ENCODE data around the gene METTL23. TPM values are rescaled to one million over a fixed set of nuclear protein-coding genes. Genes with fewer than 3 reads are reported as not detected.
"Not testable (repeated sequence)": the region's sequence is repeated elsewhere in the genome, so short reads cannot be mapped to it uniquely, and the experiment has no call there.

METTL23 gene
- total and polyA plus RNA-seq, 2 donors (not counting 3 experiments of a cell fraction or from before 2014, with no cell fraction given), result 19.5 to 33.4 TPM

- no TSS peak for BruUV-seq (replicated peaks)
- intact Hi-C loops (cut with micrococcal nuclease) (loop anchor here (2.0 to 5.0 kb wide), 3 partner anchors 34 to 319 kb away; no protein-coding TSS in a partner anchor), dilution Hi-C loops (cut with MboI; ENCODE audit: extremely low pct_ligation_motif_present, low sequenced_read_pairs) (no loop called here)
- FAIRE-seq (no peak), DNase-seq (ENCODE audit: low read depth, low spot score) (peak; percentile 53)
- Histone ChIP-seq H3K4me3 (replicated peaks in 1 of 3; ENCODE audit: insufficient read depth in 1 of 3, low read depth in 1 of 3, low read length in 3 of 3) (peak overlapping the region; percentile 68 to 96 (median 82)), H3K9ac (replicated peaks; ENCODE audit: extremely low read depth, insufficient read depth, low read length) (peak overlapping the region; percentile 87), H3K9me3 (replicated peaks; ENCODE audit: control insufficient read depth, insufficient read depth, low read length) (no peaks in the 10 kb centered on the region), H3K9me1 (replicated peaks; ENCODE audit: control insufficient read depth, extremely low read depth, insufficient read depth, low read length) (no peaks in the 10 kb centered on the region), H4K20me1 (replicated peaks; ENCODE audit: control insufficient read depth, extremely low read depth, insufficient read depth, low read length) (peaks cover 3% of the 10 kb centered on the region), H3K27me3 (ENCODE audit: control insufficient read depth in 2 of 2, insufficient read depth in 2 of 2, low read length in 2 of 2) (no peaks in the 10 kb centered on the region), H3K4me1 (ENCODE audit: control insufficient read depth, extremely low read depth, insufficient read depth, low read length) (peaks cover 31% of the 10 kb centered on the region), H3K36me3 (ENCODE audit: control insufficient read depth in 2 of 2, extremely low read depth in 1 of 2, insufficient read depth in 2 of 2, low read length in 2 of 2) (peaks cover 5 to 19% of the 10 kb centered on the region in 2 experiments), H3K79me2 (ENCODE audit: control insufficient read depth, insufficient read depth, low read length) (peaks cover 49% of the 10 kb centered on the region), H3K4me2 (ENCODE audit: insufficient read depth, low read length) (peak overlapping the region; percentile 96), H2AFZ (ENCODE audit: low read depth, low read length) (peak overlapping the region; percentile 87), H3K27ac (ENCODE audit: insufficient read depth, low read depth, low read length) (peak overlapping the region; percentile 92)
- POLR2A ChIA-PET, result interaction anchor here (1.2 to 2.7 kb wide), 3 partner anchors 10 to 34 kb away, joined by 5 to 21 read pairs (median 6); no protein-coding TSS in a partner anchor
- CTCF ChIA-PET, result interaction anchor here (1.4 to 3.8 kb wide), 6 partner anchors 12 to 318 kb away, joined by 3 to 22 read pairs (median 8); partner anchors contain the start of genes JMJD6 and METTL23
- TF ChIP-seq GATA2 (IDR thresholded peaks at IDR 0.05; ENCODE audit: insufficient read depth, insufficient read length, low read depth, low read length) (no peak), JUN (IDR thresholded peaks at IDR 0.05; ENCODE audit: borderline replicate concordance, insufficient read depth, insufficient read length, low read depth) (no peak), MAX (IDR thresholded peaks at IDR 0.05; ENCODE audit: insufficient read depth, insufficient read length) (no peak), EZH2 (IDR thresholded peaks at IDR 0.05; ENCODE audit: borderline replicate concordance, low read depth, low read length, severe bottlenecking) (no peak)
Measured at GRCh38 chr17:76738468-76738850, 11.8 kb downstream of the METTL23 start.

DNA sequence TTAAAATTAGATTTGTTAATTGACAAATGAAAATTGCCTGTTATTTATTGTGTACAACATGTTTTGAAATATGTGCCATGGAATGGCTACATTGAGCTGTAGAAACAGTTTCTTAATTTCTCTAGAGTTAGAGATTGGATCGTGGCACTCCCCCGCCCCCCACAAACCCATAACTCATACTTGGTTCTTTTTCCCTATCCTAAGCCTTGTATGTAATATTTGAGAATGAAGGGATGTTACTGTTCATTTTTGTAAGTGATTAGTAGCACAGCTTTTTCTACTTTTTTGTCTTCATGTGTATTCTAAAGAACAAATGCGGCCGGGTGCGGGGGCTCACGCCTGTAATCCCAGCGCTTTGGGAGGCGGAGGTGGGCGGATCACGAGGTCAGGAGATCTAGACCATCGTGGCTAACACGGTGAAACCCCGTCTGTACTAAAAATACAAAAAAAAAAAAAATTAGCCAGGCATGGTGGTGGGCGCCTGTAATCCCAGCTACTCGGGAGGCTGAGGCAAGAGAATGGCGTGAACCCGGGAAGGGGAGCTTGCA, 13.0 kb downstream of the METTL23 start:
- Histone ChIP-seq H3K4me1 (ENCODE audit: control insufficient read depth, extremely low read depth, insufficient read depth, low read length) (peaks cover 20% of the 10 kb centered on the region), H3K79me2 (ENCODE audit: control insufficient read depth, insufficient read depth, low read length) (peaks cover 37% of the 10 kb centered on the region), H3K4me2 (ENCODE audit: insufficient read depth, low read length) (peak overlapping the region; percentile 96), H3K36me3 (ENCODE audit: control insufficient read depth in 2 of 2, extremely low read depth in 1 of 2, insufficient read depth in 2 of 2, low read length in 2 of 2) (peaks cover 2 to 11% of the 10 kb centered on the region in 2 experiments)
- H3K4me3 ChIP-seq (replicated peaks in 1 of 3; ENCODE audit: insufficient read depth in 1 of 3, low read depth in 1 of 3, low read length in 3 of 3); H3K27me3 ChIP-seq (ENCODE audit: control insufficient read depth in 2 of 2, insufficient read depth in 2 of 2, low read length in 2 of 2); FAIRE-seq; H3K9me1 ChIP-seq (replicated peaks; ENCODE audit: control insufficient read depth, extremely low read depth, insufficient read depth, low read length); BruUV-seq (replicated peaks); DNase-seq (ENCODE audit: low read depth, low spot score); dilution Hi-C loops (cut with MboI; ENCODE audit: extremely low pct_ligation_motif_present, low sequenced_read_pairs); POLR2A ChIA-PET; H4K20me1 ChIP-seq (replicated peaks; ENCODE audit: control insufficient read depth, extremely low read depth, insufficient read depth, low read length); H3K9ac ChIP-seq (replicated peaks; ENCODE audit: extremely low read depth, insufficient read depth, low read length); H2AFZ ChIP-seq (ENCODE audit: low read depth, low read length); H3K27ac ChIP-seq (ENCODE audit: insufficient read depth, low read depth, low read length); H3K9me3 ChIP-seq (replicated peaks; ENCODE audit: control insufficient read depth, insufficient read depth, low read length): not testable (repeated sequence)
- intact Hi-C loops (cut with micrococcal nuclease), result loop anchor here (2.0 to 5.0 kb wide), 3 partner anchors 33 to 318 kb away; no protein-coding TSS in a partner anchor
- CTCF ChIA-PET, result interaction anchor here (1.1 to 2.6 kb wide), 4 partner anchors 13 to 77 kb away, joined by 3 to 11 read pairs (median 5); partner anchors contain the start of genes JMJD6 and METTL23

Data from endothelial cell of umbilical vein (primary cell).